ENCODE data around the gene HIF3A.
"Not testable (repeated sequence)": the region's sequence is repeated elsewhere in the genome, so short reads cannot be mapped to it uniquely, and the experiment has no call there.

The HIF3A gene

DNA sequence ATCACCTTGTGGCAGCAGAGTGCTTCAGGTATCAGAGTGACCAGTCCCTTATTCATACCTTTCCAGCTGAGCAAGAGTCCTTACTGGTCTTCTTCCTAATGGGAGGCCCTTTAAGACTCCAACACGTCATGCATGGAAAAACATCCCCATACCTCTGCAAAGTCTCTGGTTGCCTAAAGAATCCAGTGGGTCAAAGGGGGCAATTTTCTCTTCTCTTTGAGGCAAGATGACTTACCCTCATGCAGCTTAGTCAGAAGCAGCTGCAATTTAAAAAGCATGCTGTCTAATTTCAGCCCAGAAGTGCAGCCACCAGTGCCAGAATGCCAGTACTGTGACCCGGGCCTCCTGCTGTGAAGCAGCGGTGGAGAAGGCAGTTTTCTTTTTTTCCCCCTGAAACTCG is 68.7 kb downstream of the HIF3A start:
- no peak for DNase-seq

DNA sequence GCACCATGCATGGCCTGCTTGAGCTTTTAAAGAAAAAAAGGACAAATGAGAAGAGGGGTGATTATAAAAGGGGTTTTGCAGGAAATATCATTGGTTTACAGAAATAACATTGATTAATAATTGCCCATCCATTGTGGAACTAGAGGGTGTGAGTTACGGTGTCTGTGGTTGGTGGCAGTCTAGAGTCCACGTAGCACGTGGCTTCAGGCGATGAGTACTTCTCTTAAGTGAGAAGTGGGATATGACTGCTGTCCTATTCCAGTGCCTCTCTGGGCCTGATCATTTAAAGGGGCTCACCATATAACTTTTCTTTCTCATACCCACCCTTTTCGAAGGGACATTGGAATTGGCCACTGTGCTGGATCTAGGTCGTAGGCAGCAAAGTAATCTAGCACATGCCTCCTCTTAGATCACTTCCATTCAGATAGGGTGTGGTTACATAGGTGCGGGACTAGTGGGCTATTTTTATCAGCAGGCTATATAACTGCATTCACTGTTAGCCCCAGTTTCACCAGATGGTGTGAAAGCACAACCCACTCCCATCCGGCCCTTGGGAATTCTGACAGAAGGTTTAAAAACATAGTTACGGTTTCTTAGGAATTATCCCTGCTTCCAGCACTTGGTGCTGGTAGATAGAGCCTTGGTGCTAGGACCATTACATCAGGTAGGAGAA is 69.9 kb downstream of the HIF3A start:
- DNase-seq: no peak

DNA sequence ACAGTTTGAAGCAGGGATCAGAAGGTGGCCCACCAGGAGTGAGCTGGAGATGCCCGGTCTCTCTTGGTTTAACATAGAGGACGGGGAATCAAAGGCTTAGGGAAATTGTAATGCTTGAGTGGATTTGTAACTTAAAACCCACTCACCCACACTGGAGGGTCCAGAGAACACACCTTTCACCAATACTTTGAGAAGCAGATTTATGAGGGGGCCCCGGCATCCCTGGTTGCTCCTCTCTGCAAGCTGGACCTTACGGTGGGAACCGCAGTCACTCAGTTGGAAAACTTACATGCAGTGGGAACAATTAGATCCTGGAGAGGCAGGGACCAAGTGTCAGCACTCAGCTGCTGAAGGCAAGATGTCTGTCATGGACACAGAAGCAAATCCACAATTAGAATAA is 70.6 kb downstream of the HIF3A start:
- DNase-seq: no peak

DNA sequence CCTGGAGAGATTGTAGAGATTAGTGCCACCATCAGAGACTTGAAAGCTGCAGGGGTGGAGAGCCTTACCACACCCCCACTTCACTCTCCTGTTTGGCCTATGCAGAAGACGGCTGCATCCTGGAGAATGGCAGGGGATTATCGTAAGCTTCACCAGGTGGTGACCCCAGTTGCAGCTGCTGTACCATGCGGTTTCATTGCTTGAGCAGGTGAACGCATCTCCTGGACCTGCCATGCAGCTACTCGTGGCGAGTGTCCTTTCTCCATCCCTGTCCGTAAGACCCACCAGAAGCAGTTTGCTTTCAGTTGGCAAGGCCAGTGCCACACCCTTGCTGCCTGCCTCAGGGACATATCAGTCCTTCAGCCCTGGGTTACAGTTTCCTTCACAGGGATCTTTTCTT is 71.3 kb downstream of the HIF3A start:
- no peak for DNase-seq

DNA sequence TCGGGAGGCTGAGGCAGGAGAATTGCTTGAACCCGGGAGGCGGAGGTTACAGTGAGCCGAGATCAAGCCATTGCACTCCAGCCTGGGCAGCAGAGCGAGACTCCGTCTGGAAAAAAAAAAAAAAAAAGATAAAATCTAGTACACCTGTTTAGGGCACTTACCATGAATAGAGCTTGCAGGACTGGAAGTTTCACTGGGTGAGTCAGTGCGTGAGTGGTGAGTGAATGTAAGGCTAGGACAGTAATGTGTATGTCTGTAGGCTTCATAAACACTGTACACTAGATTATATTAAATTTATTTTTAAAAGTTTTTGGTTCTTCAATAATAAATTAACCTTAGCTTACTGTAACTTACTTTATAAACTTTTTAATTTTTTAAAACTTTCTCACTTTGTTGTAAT is 73.0 kb downstream of the HIF3A start:
- no peak for DNase-seq

- no peak for DNase-seq
Measured at GRCh38 chr19:46371371-46371901, 74.6 kb downstream of the HIF3A start.

- DNase-seq: no peak
Measured at GRCh38 chr19:46372901-46373490, 76.2 kb downstream of the HIF3A start.

- peak; percentile 92 for DNase-seq
Measured at GRCh38 chr19:46373491-46374359, 76.9 kb downstream of the HIF3A start.

- DNase-seq: no peak
Measured at GRCh38 chr19:46374536-46375475, 78.0 kb downstream of the HIF3A start.

DNA sequence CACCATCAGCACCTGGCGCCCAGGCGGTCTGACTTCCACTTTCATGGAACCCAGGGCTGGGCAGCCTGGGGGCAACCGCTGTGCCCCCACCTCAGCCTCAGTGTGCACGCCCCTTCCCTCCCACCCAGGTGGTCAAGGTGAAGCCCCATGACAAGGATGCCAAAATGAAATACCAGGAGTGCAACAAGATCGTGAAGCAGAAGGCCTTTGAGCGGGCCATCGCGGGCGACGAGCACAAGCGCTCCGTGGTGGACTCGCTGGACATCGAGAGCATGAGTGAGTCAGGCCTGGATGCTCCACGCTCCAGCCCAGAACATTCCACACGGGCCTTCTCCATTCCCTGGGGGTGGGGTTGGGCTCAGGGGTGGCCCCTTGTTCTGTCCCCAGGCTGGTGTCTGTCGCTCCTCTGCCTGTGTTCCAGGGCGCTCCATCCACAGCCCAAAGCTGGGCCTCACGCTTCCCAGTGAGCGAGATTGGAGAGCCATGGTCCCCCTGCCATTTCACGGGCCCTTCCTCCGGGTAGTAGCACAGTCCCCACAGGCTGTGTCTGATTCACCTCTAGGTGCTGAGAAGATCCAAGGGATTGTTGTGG is 78.7 kb downstream of the HIF3A start:
- not testable (repeated sequence) for DNase-seq

DNA sequence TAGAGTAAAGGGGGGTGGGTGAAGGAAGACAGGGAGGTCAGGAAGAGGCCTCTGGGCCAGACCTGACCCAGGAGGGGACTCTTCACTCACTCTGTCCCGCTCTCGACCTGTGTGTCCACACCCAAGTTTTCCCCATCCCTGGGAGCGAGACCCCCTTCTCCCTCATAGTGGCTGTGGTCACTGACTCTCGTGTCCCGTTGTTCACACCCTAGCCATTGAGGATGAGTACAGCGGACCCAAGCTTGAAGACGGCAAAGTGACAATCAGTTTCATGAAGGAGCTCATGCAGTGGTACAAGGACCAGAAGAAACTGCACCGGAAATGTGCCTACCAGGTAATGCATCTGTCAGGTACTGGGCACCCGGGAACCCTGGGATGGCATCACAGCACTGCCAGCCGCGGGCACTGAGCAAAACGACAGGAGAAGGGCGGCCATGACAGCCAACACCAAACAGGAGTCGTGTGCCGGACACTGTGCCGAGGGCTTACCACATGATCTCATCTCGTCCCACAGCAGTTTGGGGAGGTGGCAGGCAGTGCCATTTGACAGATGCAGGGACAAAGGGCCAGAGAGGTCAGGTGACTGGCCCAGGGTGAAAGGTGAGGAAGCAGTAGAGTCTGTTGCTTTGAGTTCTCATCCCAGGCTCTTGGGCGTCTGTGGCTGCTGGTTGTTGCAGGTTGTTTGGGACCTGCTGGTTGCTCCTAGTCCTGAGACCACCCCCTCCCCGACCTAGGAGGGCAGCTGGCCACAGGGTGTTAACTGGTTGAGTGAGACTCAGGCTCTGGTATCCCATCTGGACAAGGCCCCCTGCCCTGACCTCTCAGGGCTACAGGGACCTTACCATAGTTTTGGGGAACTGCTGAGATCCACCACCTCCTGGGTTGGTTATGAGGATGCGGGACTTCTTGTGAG is 79.7 kb downstream of the HIF3A start:
- no peak for DNase-seq

GRCh38 chr19:46378268-46378667 is 81.4 kb downstream of the HIF3A start:
- DNase-seq: no peak

- DNase-seq: no peak
Measured at GRCh38 chr19:46380690-46381089, 83.8 kb downstream of the HIF3A start.

DNA sequence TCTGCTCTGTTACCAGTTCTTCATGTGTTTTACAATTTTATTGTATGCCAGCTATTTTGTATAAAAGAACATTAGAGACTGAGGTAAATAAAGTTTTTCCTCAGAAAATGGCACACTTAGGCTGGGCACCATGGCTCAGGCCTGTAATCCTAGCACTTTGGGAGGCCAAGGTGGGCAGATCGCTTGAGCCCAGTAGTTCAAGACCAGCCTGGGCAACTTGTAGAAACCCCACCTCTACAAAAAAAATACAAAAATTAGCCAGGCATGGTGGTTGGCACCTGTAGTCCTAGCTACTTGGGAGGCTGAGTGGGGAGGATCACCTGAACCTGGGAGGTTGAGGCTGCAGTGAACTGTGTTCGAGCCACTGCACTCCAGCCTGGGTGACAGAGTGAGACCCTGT is 84.5 kb downstream of the HIF3A start:
- DNase-seq: no peak

GRCh38 chr19:46381756-46382345 is 85.0 kb downstream of the HIF3A start:
- DNase-seq: no peak

GRCh38 chr19:46383171-46383815 is 86.5 kb downstream of the HIF3A start:
- DNase-seq: no peak

GRCh38 chr19:46383846-46384245 is 87.0 kb downstream of the HIF3A start:
- DNase-seq: no peak

DNA sequence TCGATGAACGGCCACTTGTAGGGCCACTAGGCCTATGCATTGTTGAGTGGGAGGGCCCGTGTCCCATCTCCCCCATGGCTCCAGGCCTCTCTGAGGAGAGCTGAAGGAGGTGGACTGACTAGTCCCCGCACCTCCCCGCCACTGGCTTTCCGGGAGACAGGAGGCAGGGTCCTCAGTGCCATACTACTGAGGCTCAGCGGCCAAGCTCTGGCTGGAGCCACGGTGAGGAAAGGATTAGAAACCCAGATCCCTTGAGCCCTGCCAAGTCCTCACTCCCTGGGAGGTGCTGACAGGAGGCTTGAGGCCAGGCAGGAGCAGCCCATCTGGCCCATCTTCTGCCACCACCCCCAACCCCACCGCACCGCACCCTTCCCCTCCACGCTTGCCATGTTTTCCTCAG is 87.6 kb downstream of the HIF3A start:
- no peak for DNase-seq

DNA sequence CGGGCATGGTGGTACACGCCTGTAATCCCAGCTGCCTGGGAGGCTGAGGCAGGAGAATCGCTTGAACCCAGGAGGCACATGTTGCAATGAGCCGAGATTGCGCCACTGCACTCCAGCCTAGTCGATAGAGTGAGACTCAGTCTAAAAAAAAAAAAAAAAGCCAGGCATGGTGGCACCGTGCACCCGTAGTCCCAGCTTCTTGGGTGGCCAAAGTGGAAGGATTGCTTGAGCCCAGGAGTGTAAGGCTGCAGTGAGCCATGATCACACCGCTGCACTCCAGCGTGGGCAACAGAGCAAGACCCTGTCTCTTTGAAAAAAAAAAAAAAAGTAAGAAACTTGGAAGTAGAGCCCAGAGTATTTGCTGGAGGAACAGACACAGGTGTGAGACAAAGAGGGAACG is 88.8 kb downstream of the HIF3A start:
- no peak for DNase-seq

DNA sequence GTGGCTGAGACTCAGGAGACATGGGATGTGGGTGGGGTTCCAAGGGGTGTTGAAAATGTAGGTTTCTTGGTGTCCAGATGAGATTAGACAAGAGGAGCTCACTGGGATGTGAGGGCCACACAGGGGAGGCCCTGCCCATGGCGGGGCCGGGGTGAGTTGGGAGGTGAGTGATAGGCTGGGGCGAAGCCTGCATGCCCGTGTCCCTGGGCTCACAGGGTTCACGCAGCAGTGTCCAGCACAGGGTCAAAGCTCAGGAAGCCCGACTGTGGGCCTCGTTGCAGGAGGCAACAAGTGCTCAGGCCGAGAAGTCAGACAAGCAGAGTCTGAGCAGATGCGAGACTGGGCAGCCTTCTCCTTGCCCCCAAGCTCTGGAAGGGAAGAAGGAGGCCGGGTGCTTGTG is 89.3 kb downstream of the HIF3A start:
- DNase-seq: no peak
